ENCODE measurements around the gene HDGFL2. TPM values are rescaled to one million over a fixed set of nuclear protein-coding genes. Genes with fewer than 3 reads are reported as not detected.

Gene HDGFL2
- total and polyA plus RNA-seq, 5 experiments from 2014 or later: 15.0 to 40.0 (median 25.3) TPM

DNA sequence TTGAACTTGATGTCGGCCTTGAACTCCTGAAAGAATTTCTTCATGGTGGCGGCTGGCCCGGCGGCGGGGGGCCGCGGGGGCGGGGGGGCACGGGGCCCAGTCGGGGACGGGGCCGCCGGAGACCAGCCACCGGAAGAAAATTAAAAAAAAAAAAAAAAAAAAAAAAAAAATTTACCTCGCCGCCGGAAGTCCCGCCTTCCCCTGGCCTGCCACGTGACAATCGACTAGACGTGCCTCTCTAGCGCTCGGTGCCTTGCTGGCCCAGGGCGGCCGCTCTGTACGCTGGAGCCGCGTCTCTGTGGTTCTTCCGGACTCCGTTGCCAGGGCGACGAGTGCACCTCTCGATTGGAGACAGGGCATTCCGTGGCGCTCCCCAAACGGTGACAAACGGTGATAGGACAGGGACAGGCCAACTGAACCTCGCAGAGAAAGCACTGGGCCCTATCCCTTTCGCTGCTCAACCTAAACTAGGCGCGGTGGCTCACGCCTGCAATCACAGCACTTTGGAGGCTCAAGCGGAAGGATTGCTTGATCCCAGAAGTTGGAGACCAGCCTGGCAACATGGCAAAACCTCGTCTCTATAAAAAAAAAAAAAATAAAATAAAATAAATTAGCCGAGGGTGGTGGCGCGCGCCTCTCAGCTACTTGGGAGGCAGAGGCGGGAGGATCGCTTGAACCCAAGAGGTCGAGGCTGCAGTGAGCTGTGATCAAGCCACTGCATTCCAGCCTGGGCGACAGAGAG lies 14.3 kb upstream of the HDGFL2 start, which contains the start of gene UBXN6:
Gene UBXN6 (minus strand): TSS at position 141 of the 742 bp plus-strand sequence. CDS start 97 bp downstream, at position 44.
- peaks cover 0 to 1% (median 0%) of the 10 kb centered on the region in 5 donors for H3K27me3 Mint-ChIP-seq
- peak within 1 kb of the TSS; percentile 89 to 98 (median 94) for H3K27ac Mint-ChIP-seq
- peak within 1 kb of the TSS; percentile 82 to 96 (median 92) for H3K4me3 Mint-ChIP-seq
- peak; percentile 91 to 98 for ATAC-seq
- no peaks in the 10 kb centered on the region for H3K9me3 Mint-ChIP-seq
- POLR2A ChIA-PET: interaction anchor here (0.6 to 3.9 kb wide), 5 partner anchors 14 to 211 kb away, joined by 3 to 50 read pairs (median 4); partner anchors contain the start of genes HDGFL2 and YJU2
- H3K4me1 Mint-ChIP-seq: peaks cover 14 to 26% (median 15%) of the 10 kb centered on the region in 4 donors
- DNase-seq: peak; percentile 94 to 99 (median 98)
- peaks cover 0 to 9% (median 0%) of the 10 kb centered on the region in 3 donors for H3K36me3 Mint-ChIP-seq

DNA sequence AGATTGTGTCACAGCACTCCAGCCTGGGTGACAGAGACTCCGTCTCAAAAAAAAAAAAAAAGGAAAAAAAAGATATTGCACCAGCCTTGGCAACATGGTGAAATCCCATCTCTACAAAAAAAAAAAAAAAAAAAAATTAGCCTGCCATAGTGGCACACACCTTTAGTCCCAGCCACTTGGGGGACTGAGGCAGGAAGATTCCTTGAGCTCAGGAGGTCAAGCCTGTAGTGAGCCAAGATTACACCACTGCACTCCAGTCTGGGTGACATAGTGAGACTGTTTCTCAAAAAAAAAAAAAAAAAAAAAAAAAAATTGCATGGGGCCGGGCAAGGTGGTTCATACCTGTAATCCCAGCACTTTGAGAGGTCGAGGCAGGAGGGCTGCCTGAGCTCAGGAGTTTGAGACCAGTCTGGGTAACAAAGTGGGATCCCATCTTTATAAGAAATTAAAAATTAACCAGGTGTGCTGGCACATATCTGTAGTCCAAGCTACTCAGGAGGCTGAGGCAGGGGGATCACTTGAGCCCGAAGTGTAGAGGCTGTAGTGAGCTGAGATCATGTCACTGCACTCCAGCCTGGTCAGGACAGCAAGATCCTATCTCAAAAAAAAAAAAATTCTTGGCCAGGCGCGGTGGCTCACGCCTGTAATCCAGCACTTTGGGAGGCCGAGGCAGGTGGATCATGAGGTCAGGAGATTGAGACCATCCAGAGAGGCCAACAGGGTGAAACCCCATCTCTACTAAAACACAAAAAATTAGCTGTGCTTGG lies 7.1 kb upstream of the HDGFL2 start:
- H3K9me3 Mint-ChIP-seq: no peaks in the 10 kb centered on the region
- no peak for DNase-seq
- no peaks in the 10 kb centered on the region for H3K36me3 Mint-ChIP-seq
- peaks cover 0 to 2% (median 0%) of the 10 kb centered on the region in 4 donors for H3K4me1 Mint-ChIP-seq
- no peak for ATAC-seq
- no peak overlapping the region for H3K27ac Mint-ChIP-seq
- no peak overlapping the region for H3K4me3 Mint-ChIP-seq
- H3K27me3 Mint-ChIP-seq: no peaks in the 10 kb centered on the region
- POLR2A ChIA-PET: no interaction called here

DNA sequence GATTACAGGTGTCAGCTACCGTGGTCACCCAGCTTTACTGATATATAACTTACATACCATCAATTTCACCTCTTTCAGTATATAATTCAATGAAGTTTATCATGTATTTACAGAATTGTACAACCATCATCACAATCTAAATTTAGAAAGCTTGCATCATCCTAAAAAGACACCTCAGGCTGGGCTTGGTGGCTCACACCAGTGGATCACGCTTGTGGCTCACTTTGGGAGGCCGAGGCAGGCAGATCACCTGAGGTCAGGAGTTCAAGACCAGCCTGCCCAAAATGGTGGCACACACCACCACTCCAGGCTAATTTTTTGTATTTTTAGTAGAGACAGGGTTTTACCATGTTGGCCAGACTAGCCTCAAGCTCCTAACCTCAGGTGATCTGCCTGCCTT lies 4.3 kb upstream of the HDGFL2 start:
- H3K27ac Mint-ChIP-seq: no peak overlapping the region
- H3K9me3 Mint-ChIP-seq: no peaks in the 10 kb centered on the region
- DNase-seq (no peak), ATAC-seq (no peak)
- no peaks in the 10 kb centered on the region for H3K27me3 Mint-ChIP-seq
- H3K4me1 Mint-ChIP-seq: peaks cover 2 to 7% (median 6%) of the 10 kb centered on the region in 4 donors
- POLR2A ChIA-PET: interaction anchor here (0.6 kb wide), 1 partner anchor 1102 kb away, joined by 4 read pairs; no protein-coding TSS in a partner anchor
- H3K4me3 Mint-ChIP-seq: no peak overlapping the region
- H3K36me3 Mint-ChIP-seq: no peaks in the 10 kb centered on the region

DNA sequence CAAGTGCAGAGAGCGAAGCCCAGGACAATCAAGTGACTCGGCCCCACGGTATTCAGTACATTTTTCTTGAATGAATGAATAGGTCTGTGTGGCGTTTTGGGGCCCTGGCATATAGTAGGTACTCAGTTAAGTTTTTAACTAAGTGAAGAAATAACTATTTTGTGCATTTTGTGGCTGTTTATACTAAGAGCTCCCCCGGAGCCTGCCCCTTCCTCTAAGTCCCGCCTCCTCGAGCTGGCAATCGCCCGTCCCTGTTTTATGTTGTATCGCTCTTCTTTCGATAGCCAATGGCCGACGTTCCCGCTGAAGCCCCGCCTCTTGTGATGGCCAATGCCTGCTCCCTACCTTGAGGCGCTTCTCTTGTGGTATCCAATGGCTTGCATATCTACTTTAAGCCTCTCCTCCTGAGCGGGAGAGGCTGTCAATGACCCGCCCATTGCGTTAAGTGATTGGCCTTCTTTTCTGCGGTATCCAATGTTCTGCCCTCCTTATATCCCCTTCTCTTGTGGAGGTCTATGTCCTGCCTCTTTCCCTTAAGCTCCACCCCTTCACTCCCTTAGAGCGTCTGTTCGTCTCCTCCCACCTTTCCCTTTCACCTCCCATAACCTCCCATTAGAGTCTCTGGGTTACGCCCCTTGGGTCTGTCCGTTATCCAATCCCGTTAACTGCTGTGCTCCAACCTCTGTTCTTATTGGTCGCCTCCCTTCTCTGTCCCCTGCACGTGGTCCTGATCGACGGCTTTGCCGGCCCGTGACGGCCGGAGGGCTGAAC lies 509 bp upstream of the HDGFL2 start:
- peaks cover 0 to 5% (median 0%) of the 10 kb centered on the region in 3 donors for H3K36me3 Mint-ChIP-seq
- H3K9me3 Mint-ChIP-seq: no peaks in the 10 kb centered on the region
- peaks cover 15 to 27% (median 26%) of the 10 kb centered on the region in 4 donors for H3K4me1 Mint-ChIP-seq
- no peak overlapping the region for H3K4me3 Mint-ChIP-seq
- DNase-seq (peak; percentile 83 to 99 (median 98)), ATAC-seq (peak; percentile 86)
- no peaks in the 10 kb centered on the region for H3K27me3 Mint-ChIP-seq
- POLR2A ChIA-PET: interaction anchor here (0.6 to 3.4 kb wide), 17 partner anchors 10 to 1995 kb away, joined by 3 to 50 read pairs (median 3); partner anchors contain the start of genes CHAF1A, DPP9, SAFB and SAFB2
- no peak overlapping the region for H3K27ac Mint-ChIP-seq

DNA sequence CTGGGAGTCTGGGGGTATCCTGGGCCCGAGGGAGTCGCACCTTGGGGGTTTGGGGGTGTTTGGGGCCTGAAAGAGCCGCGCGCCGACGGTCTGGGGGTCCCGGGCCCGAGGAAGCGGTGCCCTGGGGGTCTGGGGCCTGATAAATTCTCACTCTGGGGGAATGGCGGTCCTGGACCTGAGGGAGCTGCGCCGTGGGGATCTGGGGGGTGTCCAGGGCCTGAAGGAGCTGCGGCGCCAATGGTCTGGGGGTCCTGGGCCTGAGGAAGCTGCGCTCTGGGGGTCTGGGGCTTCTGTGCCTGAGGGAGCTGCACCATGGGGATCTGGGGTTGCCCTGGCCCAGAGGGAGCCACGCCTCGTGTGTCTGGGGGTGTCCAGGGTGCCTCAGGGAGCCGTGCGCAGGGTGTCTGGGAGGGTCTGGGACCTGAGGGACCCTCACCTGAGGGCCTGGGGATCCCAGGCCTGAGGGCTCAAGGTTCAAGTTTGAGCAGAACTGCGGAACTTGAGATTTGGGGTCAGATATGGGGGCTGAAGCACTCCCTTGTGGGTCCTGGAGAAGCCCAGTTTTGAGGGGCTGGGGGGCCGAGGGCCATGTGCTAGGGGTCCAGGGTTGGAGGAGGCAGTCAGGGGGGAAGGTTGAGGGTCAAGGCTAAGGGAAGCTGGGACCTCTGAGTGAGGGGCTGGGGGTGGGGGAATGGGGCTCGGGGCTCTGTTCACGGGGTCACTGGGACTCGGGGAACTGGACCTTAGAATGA lies 1.1 kb downstream of the HDGFL2 start:
- Mint-ChIP-seq H3K27ac (peak overlapping the region in 7 of 10 donors; percentile 16 to 69 (median 59)), H3K4me3 (peak overlapping the region; percentile 64 to 90 (median 77)), H3K4me1 (peaks cover 15 to 27% (median 26%) of the 10 kb centered on the region in 4 donors), H3K27me3 (no peaks in the 10 kb centered on the region), H3K36me3 (peaks cover 0 to 21% (median 4%) of the 10 kb centered on the region in 3 donors), H3K9me3 (no peaks in the 10 kb centered on the region)
- DNase-seq (no peak), ATAC-seq (no peak)
- POLR2A ChIA-PET: interaction anchor here (0.5 to 3.4 kb wide), 2 partner anchors 15 to 169 kb away, joined by 3 to 50 read pairs; partner anchors contain the start of gene UBXN6

DNA sequence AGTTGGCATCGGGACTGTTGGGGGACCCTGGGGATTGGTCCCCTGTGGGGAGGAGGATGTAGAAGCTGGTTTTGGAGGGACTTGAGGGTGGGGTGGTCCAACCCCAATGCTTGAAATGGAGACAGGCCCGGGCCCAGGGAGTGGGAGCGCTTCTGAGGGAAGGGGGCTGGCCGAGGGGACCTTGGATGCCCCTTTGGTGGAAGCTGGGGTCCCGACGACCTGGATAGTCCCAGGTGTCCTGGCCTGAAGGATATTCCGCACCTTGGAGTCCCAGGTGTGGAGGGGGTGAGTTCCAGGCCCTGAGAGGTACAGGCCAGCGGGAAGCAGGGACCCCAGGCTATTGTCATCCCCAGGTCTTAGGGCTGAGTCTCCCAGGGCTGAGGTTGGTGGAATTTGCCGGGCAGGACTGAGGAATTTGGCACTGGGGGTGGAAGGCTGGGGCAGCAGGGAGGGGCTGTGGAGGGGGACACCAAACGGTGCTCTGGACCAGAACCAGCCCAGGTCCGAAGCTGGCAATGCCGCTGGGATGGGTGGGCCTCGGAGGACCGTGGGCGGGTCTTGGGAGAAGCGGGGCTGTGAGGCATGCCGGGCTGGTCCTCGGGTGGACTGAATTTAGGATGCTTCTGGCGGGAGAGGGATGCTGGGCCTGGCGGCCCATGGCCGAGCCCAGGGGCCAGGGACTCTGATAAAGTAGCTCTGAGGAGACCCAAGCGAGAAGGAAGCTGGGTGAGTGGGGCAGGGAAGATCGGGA lies 1.8 kb downstream of the HDGFL2 start:
- POLR2A ChIA-PET: interaction anchor here (0.6 to 1.1 kb wide), 2 partner anchors 16 to 212 kb away, joined by 3 read pairs; partner anchors contain the start of gene UBXN6
- Mint-ChIP-seq H3K4me1 (peaks cover 15 to 27% (median 26%) of the 10 kb centered on the region in 4 donors), H3K36me3 (peaks cover 0 to 27% (median 4%) of the 10 kb centered on the region in 3 donors), H3K27ac (peak overlapping the region in 9 of 10 donors; percentile 16 to 88 (median 74)), H3K9me3 (no peaks in the 10 kb centered on the region), H3K27me3 (no peaks in the 10 kb centered on the region), H3K4me3 (peak overlapping the region; percentile 62 to 90 (median 78))
- no peak for ATAC-seq
- no peak for DNase-seq

DNA sequence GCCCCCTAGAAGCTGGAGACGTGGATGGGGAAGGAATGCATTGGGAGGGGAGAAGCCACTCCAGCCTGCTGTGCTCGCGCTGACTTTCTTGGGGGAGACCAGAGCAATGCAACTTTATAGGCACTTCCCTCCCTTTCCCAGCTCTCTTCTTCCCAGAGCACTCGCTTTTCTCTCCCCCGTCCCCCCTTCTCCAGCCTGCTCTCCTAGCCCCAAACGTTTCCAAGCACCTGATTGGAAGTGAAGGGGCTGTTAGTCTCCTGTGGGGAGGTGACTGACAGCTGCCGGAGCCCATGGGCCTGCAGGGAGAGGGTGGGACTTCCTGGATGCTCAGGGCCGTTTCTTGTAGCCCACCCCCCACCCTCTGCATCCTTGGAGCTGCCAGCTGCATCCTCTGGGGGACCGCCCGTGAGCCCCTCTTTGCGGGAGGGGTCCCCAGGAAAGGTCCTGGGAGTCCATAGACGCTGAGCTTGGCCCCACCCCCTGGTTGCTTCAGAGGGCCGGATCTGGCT lies 2.5 kb downstream of the HDGFL2 start:
- peak in 1 of 10 donors; percentile 21 for DNase-seq
- POLR2A ChIA-PET: interaction anchor here (0.6 to 1.1 kb wide), 4 partner anchors 17 to 1207 kb away, joined by 3 to 5 read pairs (median 4); partner anchors contain the start of gene UBXN6
- no peaks in the 10 kb centered on the region for H3K9me3 Mint-ChIP-seq
- H3K36me3 Mint-ChIP-seq: peaks cover 0 to 30% (median 4%) of the 10 kb centered on the region in 3 donors
- H3K4me3 Mint-ChIP-seq: peak overlapping the region; percentile 62 to 90 (median 78)
- no peaks in the 10 kb centered on the region for H3K27me3 Mint-ChIP-seq
- ATAC-seq: no peak
- peaks cover 15 to 27% (median 25%) of the 10 kb centered on the region in 4 donors for H3K4me1 Mint-ChIP-seq
- peak overlapping the region; percentile 16 to 88 (median 76) for H3K27ac Mint-ChIP-seq

DNA sequence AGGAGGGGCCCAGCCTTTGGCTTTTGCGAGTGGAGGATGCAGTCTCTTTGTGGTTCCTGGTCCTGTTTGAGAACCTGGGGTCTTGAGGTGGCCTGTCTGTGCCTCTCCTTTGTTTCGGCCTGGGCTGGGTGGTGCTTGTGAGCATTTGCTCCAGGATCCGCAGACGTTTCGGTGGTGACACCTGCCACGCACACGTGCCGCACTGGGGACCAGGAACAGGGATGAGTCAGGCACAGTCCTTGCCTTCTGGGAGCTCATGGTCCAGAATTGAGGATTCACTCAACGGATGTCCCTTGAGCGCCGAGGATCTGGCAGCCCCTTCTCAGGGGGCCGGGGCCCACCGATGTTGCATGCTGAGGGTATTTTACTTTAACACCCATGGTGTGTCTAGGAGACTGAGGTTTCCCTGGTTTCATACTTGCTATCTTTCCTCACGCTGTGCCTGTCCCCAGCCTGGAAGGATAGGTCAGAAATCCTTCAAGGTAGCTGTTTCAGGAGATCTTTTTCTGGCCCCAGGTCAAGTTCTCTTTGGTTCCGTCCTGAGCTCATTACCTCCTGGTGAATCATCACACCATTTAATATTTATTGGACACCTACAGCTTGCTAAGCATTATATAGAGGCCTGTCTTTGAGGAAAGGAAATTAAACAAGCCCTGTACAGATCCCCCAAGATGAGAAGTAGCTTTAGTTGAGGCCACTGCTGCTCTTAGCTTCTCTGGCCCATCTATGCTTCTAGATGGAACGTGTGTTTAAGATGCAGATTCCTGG lies 5.1 kb downstream of the HDGFL2 start:
- Mint-ChIP-seq H3K4me3 (no peak overlapping the region), H3K9me3 (no peaks in the 10 kb centered on the region), H3K36me3 (peaks cover 0 to 45% (median 4%) of the 10 kb centered on the region in 3 donors), H3K27me3 (no peaks in the 10 kb centered on the region), H3K4me1 (peaks cover 13 to 22% (median 19%) of the 10 kb centered on the region in 4 donors), H3K27ac (peak overlapping the region in 1 of 10 donors; percentile 9)
- POLR2A ChIA-PET: no interaction called here
- no peak for DNase-seq
- ATAC-seq: no peak

DNA sequence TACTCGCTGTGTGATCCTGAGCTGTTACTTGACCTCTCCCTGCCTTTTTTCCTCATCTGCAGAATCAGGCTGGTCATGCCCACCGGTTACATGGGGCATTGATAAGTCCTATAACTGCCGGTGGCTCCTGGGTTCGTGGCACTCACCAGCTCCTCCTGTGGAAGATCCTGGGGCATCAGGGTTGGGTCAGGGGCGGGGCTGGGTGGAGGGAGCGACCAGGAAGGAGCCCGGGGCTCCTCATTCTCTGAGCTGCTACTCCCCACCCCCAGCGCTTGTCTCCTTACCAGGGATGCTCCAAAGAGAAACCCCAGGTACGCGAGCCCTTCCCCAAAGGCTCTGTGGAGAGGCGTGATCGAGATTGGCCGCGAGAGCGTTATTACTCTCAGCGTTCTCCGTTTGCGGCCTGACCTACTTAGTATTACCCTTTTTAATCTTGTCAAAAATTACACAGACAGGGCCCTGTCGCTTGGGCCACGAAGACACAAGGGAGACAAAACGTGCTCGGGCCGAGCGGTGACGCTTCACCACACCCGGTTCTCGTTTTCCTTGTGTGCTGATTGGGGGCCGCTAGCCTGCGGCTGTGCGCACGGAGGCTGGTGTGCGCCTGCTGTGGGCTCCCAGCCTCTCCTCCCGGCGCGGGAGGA lies 10.7 kb downstream of the HDGFL2 start:
- H3K4me1 Mint-ChIP-seq: peaks cover 0 to 9% (median 2%) of the 10 kb centered on the region in 4 donors
- peaks cover 0 to 56% (median 2%) of the 10 kb centered on the region in 3 donors for H3K36me3 Mint-ChIP-seq
- no peak overlapping the region for H3K4me3 Mint-ChIP-seq
- no peaks in the 10 kb centered on the region for H3K27me3 Mint-ChIP-seq
- POLR2A ChIA-PET: interaction anchor here (0.6 kb wide), 1 partner anchor 1281 kb away, joined by 4 read pairs; no protein-coding TSS in a partner anchor
- no peak overlapping the region for H3K27ac Mint-ChIP-seq
- DNase-seq: no peak
- ATAC-seq: no peak
- no peaks in the 10 kb centered on the region for H3K9me3 Mint-ChIP-seq
